ENCODE results near the gene GUK1.

DNA sequence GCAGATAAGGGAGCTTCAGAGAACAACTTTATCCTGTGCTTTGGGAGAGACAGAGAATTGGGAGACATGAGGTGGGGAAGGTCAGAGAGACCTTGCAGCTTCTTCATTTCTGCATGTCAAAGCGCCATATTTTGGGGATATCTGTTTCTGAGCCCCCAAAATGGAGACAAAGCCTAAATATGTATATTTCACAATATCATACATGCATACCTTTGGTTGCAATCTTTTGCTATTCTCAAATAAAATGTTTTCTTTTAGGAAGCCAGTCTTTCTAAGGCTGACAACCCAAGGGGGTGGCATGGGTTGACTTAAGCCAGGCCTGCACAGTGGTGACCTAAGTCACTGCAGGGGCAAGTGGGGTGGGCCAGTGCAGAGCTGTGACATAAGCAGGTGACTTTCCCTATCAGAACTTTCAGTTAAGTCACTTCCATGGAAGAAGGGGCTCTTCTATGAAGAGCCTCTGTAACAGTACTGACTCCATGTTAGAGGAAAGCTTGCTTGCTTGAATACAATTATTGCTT is 17.1 kb upstream of the GUK1 start:
- TF ChIP-seq, protein P1, sequence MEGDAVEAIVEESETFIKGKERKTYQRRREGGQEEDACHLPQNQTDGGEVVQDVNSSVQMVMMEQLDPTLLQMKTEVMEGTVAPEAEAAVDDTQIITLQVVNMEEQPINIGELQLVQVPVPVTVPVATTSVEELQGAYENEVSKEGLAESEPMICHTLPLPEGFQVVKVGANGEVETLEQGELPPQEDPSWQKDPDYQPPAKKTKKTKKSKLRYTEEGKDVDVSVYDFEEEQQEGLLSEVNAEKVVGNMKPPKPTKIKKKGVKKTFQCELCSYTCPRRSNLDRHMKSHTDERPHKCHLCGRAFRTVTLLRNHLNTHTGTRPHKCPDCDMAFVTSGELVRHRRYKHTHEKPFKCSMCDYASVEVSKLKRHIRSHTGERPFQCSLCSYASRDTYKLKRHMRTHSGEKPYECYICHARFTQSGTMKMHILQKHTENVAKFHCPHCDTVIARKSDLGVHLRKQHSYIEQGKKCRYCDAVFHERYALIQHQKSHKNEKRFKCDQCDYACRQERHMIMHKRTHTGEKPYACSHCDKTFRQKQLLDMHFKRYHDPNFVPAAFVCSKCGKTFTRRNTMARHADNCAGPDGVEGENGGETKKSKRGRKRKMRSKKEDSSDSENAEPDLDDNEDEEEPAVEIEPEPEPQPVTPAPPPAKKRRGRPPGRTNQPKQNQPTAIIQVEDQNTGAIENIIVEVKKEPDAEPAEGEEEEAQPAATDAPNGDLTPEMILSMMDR (conservative IDR thresholded peaks at IDR 0.05) = no peak
- no peak for TF ChIP-seq ZFX (IDR thresholded peaks at IDR 0.05)
